Measurements from ENCODE around the gene ENPP3.

ENPP3 gene

GRCh38 chr6:131656667-131657066 lies 19.6 kb downstream of the ENPP3 start:
- no peak for DNase-seq (ENCODE audit: low spot score)
- ChIA-PET CTCF (interaction anchor here (0.6 to 1.1 kb wide), 3 partner anchors 28 to 166 kb away, joined by 3 to 5 read pairs (median 4); partner anchors contain the start of genes ARG1 and MED23), POLR2A (ENCODE audit: low non-redundant PET) (no interaction called here)
- TF ChIP-seq CTCF (conservative IDR thresholded peaks at IDR 0.05; ENCODE audit: low read depth): no peak
- H3K27ac ChIP-seq: no peak overlapping the region

GRCh38 chr6:131657222-131657621 lies 20.1 kb downstream of the ENPP3 start:
- ChIA-PET CTCF (interaction anchor here (0.9 kb wide), 1 partner anchor 29 kb away, joined by 5 read pairs; the partner anchor contains the start of gene MED23), POLR2A (ENCODE audit: low non-redundant PET) (no interaction called here)
- no peak for DNase-seq (ENCODE audit: low spot score)
- TF ChIP-seq CTCF (conservative IDR thresholded peaks at IDR 0.05; ENCODE audit: low read depth): no peak
- H3K27ac ChIP-seq: no peak overlapping the region

GRCh38 chr6:131657630-131658111 lies 20.6 kb downstream of the ENPP3 start:
- no peak overlapping the region for H3K27ac ChIP-seq
- TF ChIP-seq CTCF (conservative IDR thresholded peaks at IDR 0.05; ENCODE audit: low read depth): no peak
- DNase-seq (ENCODE audit: low spot score): no peak
- CTCF ChIA-PET: no interaction called here
- POLR2A ChIA-PET (ENCODE audit: low non-redundant PET): no interaction called here

GRCh38 chr6:131658287-131658686 lies 21.2 kb downstream of the ENPP3 start:
- no peak overlapping the region for H3K27ac ChIP-seq
- POLR2A ChIA-PET (ENCODE audit: low non-redundant PET): no interaction called here
- no peak for TF ChIP-seq CTCF (conservative IDR thresholded peaks at IDR 0.05; ENCODE audit: low read depth)
- no peak for DNase-seq (ENCODE audit: low spot score)
- CTCF ChIA-PET: no interaction called here

GRCh38 chr6:131660195-131660594 lies 23.1 kb downstream of the ENPP3 start:
- POLR2A ChIA-PET (ENCODE audit: low non-redundant PET): no interaction called here
- no peak for DNase-seq (ENCODE audit: low spot score)
- TF ChIP-seq CTCF (conservative IDR thresholded peaks at IDR 0.05; ENCODE audit: low read depth): no peak
- H3K27ac ChIP-seq: no peak overlapping the region
- CTCF ChIA-PET: no interaction called here

GRCh38 chr6:131663578-131664165 lies 26.6 kb downstream of the ENPP3 start:
- CTCF ChIA-PET: interaction anchor here (0.6 kb wide), 1 partner anchor 191 kb away, joined by 3 read pairs; no protein-coding TSS in a partner anchor
- no peak overlapping the region for H3K27ac ChIP-seq
- no peak for DNase-seq (ENCODE audit: low spot score)
- TF ChIP-seq CTCF (conservative IDR thresholded peaks at IDR 0.05; ENCODE audit: low read depth): no peak
- POLR2A ChIA-PET (ENCODE audit: low non-redundant PET): no interaction called here

All from RWPE1 (cell line).